ENCODE measurements around the gene TSPAN10. TPM values are rescaled to one million over a fixed set of nuclear protein-coding genes. Genes with fewer than 3 reads are reported as not detected.

TSPAN10 gene
- total RNA-seq, 1 experiment from 2014 or later: 3.5 TPM

DNA sequence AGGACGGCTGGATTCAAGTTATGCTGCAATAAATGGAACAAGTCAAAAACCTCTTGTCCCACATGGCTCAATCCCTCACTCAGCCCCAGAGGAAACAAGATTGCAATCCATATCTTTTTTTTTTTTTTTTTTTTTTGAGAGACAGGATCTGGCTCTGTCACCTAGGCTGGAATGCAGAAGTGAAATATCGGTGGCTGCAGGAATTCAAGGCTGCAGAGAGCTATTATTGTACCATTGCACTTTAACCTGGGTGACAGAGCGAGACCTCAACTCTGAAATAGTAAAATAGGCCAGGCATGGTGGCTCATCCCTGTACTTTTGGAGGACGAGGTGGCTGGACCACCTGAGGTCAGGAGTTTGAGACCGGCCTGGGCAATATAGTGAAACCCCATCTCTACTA is 22.0 kb downstream of the TSPAN10 start:
- H3K9me3 ChIP-seq (ENCODE audit: low read length): no peaks in the 10 kb centered on the region
- ATAC-seq: no peak
- no peak for DNase-seq
- H3K27me3 ChIP-seq (ENCODE audit: low read length): no peaks in the 10 kb centered on the region
- no TSS peak for BruUV-seq (replicated peaks)
- CTCF ChIA-PET: no interaction called here
- peak overlapping the region; percentile 76 for H3K4me2 ChIP-seq (ENCODE audit: low read length)
- TF ChIP-seq EZH2phosphoT487 (IDR thresholded peaks at IDR 0.05; ENCODE audit: borderline replicate concordance, low read length): no peak
- TF ChIP-seq, protein P1, sequence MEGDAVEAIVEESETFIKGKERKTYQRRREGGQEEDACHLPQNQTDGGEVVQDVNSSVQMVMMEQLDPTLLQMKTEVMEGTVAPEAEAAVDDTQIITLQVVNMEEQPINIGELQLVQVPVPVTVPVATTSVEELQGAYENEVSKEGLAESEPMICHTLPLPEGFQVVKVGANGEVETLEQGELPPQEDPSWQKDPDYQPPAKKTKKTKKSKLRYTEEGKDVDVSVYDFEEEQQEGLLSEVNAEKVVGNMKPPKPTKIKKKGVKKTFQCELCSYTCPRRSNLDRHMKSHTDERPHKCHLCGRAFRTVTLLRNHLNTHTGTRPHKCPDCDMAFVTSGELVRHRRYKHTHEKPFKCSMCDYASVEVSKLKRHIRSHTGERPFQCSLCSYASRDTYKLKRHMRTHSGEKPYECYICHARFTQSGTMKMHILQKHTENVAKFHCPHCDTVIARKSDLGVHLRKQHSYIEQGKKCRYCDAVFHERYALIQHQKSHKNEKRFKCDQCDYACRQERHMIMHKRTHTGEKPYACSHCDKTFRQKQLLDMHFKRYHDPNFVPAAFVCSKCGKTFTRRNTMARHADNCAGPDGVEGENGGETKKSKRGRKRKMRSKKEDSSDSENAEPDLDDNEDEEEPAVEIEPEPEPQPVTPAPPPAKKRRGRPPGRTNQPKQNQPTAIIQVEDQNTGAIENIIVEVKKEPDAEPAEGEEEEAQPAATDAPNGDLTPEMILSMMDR (conservative IDR thresholded peaks at IDR 0.05; ENCODE audit: low read depth, low read length): no peak
- TF ChIP-seq EZH2 (IDR thresholded peaks at IDR 0.05; ENCODE audit: low read length, unreplicated experiment): no peak
- H3K79me2 ChIP-seq (ENCODE audit: low read length): no peaks in the 10 kb centered on the region
- POLR2A ChIA-PET (ENCODE audit: unreplicated experiment): no interaction called here
- H3K4me3 ChIP-seq (ENCODE audit: low read length): no peak overlapping the region; the same call in 1 of the 2 replicates
- H2AFZ ChIP-seq (ENCODE audit: low read length): no peak overlapping the region
- peaks cover 17% of the 10 kb centered on the region for H3K4me1 ChIP-seq (ENCODE audit: insufficient read depth, low read length)
- H3F3A ChIP-seq (ENCODE audit: low read length, unreplicated experiment): no peaks in the 10 kb centered on the region
- intact Hi-C loops (cut with micrococcal nuclease): no loop called here
- H3K27ac ChIP-seq (ENCODE audit: low read length): peak overlapping the region; percentile 25; the same call in 1 of the 2 replicates
- no peaks in the 10 kb centered on the region for H3K36me3 ChIP-seq (ENCODE audit: low read depth, low read length)
- no peaks in the 10 kb centered on the region for H4K20me1 ChIP-seq (ENCODE audit: low read length)
- no peaks in the 10 kb centered on the region for H3K9me2 ChIP-seq (replicated peaks; ENCODE audit: low read length)
- no peak overlapping the region for H3K9ac ChIP-seq (ENCODE audit: low read length)

DNA sequence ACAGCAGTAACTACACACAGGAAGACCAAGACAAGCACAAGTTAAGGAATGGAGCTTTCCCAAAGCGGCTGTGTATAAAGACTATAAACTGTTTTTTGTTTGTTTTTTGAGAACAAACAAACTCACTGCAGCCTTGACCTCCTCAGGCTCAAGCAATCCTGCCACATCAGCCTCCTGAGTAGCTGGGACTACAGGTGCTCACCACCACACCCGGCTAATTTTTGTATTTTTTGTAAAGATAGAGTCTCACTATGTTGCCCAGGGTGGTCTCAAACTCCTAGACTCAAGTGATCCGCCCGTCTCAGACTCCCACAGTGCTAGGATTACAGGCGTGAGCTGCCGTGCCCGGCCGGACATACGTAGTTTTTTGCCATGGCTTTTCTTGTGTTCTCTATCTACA is 23.4 kb downstream of the TSPAN10 start:
- no peaks in the 10 kb centered on the region for H3F3A ChIP-seq (ENCODE audit: low read length, unreplicated experiment)
- CTCF ChIA-PET: no interaction called here
- ATAC-seq: no peak

DNA sequence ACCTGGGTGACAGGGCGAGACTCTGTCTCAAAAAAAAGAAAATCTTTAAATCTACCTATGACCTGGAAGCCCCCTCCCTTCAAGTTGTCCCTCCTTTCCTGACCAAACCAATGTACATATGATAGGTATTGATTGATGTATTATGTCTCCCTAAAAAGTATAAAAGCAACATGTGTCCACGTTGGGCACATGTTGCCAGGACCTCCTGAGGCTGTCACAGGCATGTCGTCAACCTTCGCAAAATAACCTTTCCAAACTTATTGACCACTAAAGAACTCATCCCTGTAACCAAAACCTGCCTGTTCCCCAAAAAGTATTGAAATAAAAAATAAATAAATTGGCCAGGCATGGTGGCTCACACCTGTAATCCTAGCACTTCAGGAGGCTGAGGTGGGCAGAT is 25.0 kb downstream of the TSPAN10 start:
- ATAC-seq: no peak
- POLR2A ChIA-PET (ENCODE audit: unreplicated experiment): no interaction called here

More for the DNA sequence above, 23.4 kb downstream of the TSPAN10 start:
- Histone ChIP-seq H3K36me3 (ENCODE audit: low read depth, low read length) (no peaks in the 10 kb centered on the region), H3K9ac (ENCODE audit: low read length) (no peak overlapping the region), H2AFZ (ENCODE audit: low read length) (no peak overlapping the region), H3K4me2 (ENCODE audit: low read length) (no peak overlapping the region), H3K27ac (ENCODE audit: low read length) (peak overlapping the region; percentile 56; the same call in 1 of the 2 replicates), H3K9me3 (ENCODE audit: low read length) (no peaks in the 10 kb centered on the region), H4K20me1 (ENCODE audit: low read length) (no peaks in the 10 kb centered on the region), H3K27me3 (ENCODE audit: low read length) (no peaks in the 10 kb centered on the region), H3K4me3 (ENCODE audit: low read length) (no peak overlapping the region), H3K79me2 (ENCODE audit: low read length) (peaks cover 7% of the 10 kb centered on the region), H3K4me1 (ENCODE audit: insufficient read depth, low read length) (peaks cover 30% of the 10 kb centered on the region), H3K9me2 (replicated peaks; ENCODE audit: low read length) (no peaks in the 10 kb centered on the region)
- TF ChIP-seq EZH2phosphoT487 (IDR thresholded peaks at IDR 0.05; ENCODE audit: borderline replicate concordance, low read length): no peak
- TF ChIP-seq EZH2 (IDR thresholded peaks at IDR 0.05; ENCODE audit: low read length, unreplicated experiment): no peak
- TF ChIP-seq, protein P1 (conservative IDR thresholded peaks at IDR 0.05; ENCODE audit: low read depth, low read length): no peak
- no TSS peak for BruUV-seq (replicated peaks)
- DNase-seq: no peak
- intact Hi-C loops (cut with micrococcal nuclease): no loop called here
- POLR2A ChIA-PET (ENCODE audit: unreplicated experiment): no interaction called here

More for the DNA sequence above, 25.0 kb downstream of the TSPAN10 start:
- Histone ChIP-seq H3K27me3 (ENCODE audit: low read length) (no peaks in the 10 kb centered on the region), H3K27ac (ENCODE audit: low read length) (no peak overlapping the region), H3K36me3 (ENCODE audit: low read depth, low read length) (no peaks in the 10 kb centered on the region), H2AFZ (ENCODE audit: low read length) (no peak overlapping the region), H3K79me2 (ENCODE audit: low read length) (peaks cover 21% of the 10 kb centered on the region), H3K9me3 (ENCODE audit: low read length) (no peaks in the 10 kb centered on the region), H3K9ac (ENCODE audit: low read length) (no peak overlapping the region), H3K9me2 (replicated peaks; ENCODE audit: low read length) (no peaks in the 10 kb centered on the region), H3K4me1 (ENCODE audit: insufficient read depth, low read length) (peaks cover 36% of the 10 kb centered on the region), H3F3A (ENCODE audit: low read length, unreplicated experiment) (no peaks in the 10 kb centered on the region), H4K20me1 (ENCODE audit: low read length) (no peaks in the 10 kb centered on the region), H3K4me2 (ENCODE audit: low read length) (no peak overlapping the region), H3K4me3 (ENCODE audit: low read length) (no peak overlapping the region)
- BruUV-seq (replicated peaks): no TSS peak
- no peak for DNase-seq
- TF ChIP-seq EZH2phosphoT487 (IDR thresholded peaks at IDR 0.05; ENCODE audit: borderline replicate concordance, low read length): no peak
- CTCF ChIA-PET: no interaction called here
- intact Hi-C loops (cut with micrococcal nuclease): no loop called here

Data from PC-3 (cell line).